ENCODE measurements around the gene RAP2B.
"Not testable (repeated sequence)": the region's sequence is repeated elsewhere in the genome, so short reads cannot be mapped to it uniquely, and the experiment has no call there.

Gene RAP2B

GRCh38 chr3:153171256-153171655 is 9.2 kb downstream of the RAP2B start:
- H3K27ac Mint-ChIP-seq = peak overlapping the region; percentile 55
- peaks cover 51% of the 10 kb centered on the region for H3K4me1 Mint-ChIP-seq
- H3K27me3 Mint-ChIP-seq = no peaks in the 10 kb centered on the region
- no peak overlapping the region for H3K4me3 Mint-ChIP-seq
- peaks cover 2% of the 10 kb centered on the region for H3K36me3 Mint-ChIP-seq
- no peaks in the 10 kb centered on the region for H3K9me3 Mint-ChIP-seq

DNA sequence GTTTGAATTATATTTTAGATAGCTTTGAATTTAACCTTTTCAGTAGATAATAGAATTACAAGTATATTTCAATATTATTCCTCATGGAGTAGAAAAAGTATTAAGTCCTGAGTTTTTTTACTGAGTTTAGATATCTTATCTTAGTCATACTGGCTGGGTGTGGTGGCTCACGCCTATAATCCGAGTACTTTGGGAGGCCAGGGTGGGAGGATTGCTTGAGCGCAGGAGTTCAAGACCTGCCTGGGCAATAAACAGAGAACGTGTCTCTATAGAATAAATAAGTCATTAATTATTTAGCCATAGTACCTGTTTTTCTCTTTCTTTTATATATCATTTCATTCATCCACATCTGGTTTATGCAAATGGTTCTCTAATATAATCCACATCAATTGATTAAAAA is 9.9 kb downstream of the RAP2B start:
- H3K36me3 Mint-ChIP-seq = peaks cover 2% of the 10 kb centered on the region
- no peak overlapping the region for H3K4me3 Mint-ChIP-seq
- peaks cover 44% of the 10 kb centered on the region for H3K4me1 Mint-ChIP-seq
- no peaks in the 10 kb centered on the region for H3K27me3 Mint-ChIP-seq
- no peak overlapping the region for H3K27ac Mint-ChIP-seq
- no peaks in the 10 kb centered on the region for H3K9me3 Mint-ChIP-seq

DNA sequence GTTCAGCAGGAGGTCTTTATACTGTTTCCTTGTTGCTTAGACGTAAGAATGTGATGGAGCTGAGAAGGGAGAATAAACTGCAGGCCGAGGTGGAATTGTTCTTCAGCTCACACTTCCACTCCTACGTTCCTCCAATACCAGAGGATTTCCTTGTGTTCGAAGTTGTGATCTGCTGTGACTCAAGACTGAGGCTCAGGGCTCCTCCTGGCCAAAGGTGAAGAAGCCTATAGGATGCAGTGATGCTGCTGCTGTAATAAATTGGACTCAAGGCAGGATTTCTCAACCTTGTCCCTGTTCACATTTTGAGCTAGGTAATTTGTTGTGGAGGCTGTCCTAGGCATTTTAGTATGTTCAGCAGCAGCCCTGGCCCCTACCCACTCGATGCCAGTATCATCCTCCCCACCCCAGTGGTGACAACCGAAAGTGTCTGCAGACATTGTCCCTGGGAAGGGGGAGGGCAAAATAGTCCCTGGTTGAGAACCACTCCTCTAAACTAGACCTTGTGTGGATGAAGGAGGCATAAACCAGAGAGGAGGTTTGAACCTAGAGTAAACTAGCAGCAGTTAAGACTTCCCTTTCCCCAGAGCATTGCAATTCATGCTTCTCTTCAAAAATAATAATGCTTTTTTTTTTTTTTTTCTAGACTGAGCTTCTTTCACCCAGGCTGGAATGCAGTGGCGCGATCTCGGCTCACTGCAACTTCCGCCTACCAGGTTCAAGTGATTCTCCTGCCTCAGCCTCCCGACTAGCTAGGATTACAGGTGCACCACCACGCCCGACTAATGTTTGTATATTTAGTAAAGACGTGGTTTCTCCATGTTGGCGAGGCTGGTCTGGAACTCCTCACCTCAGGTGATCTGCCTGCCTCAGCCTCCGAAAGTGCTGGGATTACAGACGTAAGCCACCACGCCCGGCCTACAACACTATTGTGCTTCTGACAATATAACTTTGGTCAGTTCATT is 11.1 kb downstream of the RAP2B start:
- H3K4me3 Mint-ChIP-seq = no peak overlapping the region
- no peak overlapping the region for H3K27ac Mint-ChIP-seq
- H3K27me3 Mint-ChIP-seq = no peaks in the 10 kb centered on the region
- peaks cover 2% of the 10 kb centered on the region for H3K36me3 Mint-ChIP-seq
- H3K9me3 Mint-ChIP-seq = no peaks in the 10 kb centered on the region
- peaks cover 33% of the 10 kb centered on the region for H3K4me1 Mint-ChIP-seq

- Mint-ChIP-seq H3K27me3 (no peaks in the 10 kb centered on the region), H3K27ac (no peak overlapping the region), H3K36me3 (peaks cover 2% of the 10 kb centered on the region), H3K9me3 (no peaks in the 10 kb centered on the region), H3K4me3 (no peak overlapping the region), H3K4me1 (peaks cover 26% of the 10 kb centered on the region)
Measured at GRCh38 chr3:153173758-153174516, 11.9 kb downstream of the RAP2B start.

GRCh38 chr3:153176197-153176596 is 14.2 kb downstream of the RAP2B start:
- Mint-ChIP-seq H3K4me3 (no peak overlapping the region), H3K27me3 (no peaks in the 10 kb centered on the region), H3K9me3 (no peaks in the 10 kb centered on the region)

DNA sequence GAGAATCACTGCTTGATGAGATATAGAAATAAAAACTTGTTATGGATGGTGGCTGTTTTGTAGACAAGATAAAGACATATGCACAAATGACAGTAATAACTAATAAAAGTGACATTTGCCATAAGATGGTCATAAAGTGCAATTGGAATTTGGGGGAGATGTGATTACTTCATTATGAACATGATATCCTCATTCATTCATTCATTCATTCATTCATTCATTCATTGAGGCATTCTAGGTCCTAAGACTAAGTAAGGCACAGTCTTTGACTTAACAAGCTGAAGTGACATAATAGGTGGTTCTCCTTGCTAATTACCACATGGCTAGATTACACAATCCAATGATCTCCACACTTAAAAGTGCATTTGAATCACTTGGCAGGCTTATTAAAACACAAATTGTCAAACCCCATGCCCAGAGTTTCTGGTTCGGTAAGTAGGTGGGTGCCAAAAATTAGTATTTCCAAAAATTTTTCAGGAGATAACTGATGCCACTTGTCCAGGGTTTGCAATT is 18.9 kb downstream of the RAP2B start:
- no peak overlapping the region for H3K27ac Mint-ChIP-seq
- no peaks in the 10 kb centered on the region for H3K27me3 Mint-ChIP-seq
- peaks cover 20% of the 10 kb centered on the region for H3K4me1 Mint-ChIP-seq
- H3K9me3 Mint-ChIP-seq = no peaks in the 10 kb centered on the region
- no peak overlapping the region for H3K4me3 Mint-ChIP-seq
- H3K36me3 Mint-ChIP-seq = peaks cover 2% of the 10 kb centered on the region

More at GRCh38 chr3:153176197-153176596, 14.2 kb downstream of the RAP2B start:
- Mint-ChIP-seq H3K27ac (no peak overlapping the region), H3K4me1 (peaks cover 13% of the 10 kb centered on the region), H3K36me3 (no peaks in the 10 kb centered on the region)

GRCh38 chr3:153182501-153183293 is 20.7 kb downstream of the RAP2B start:
- Mint-ChIP-seq H3K4me3 (no peak overlapping the region), H3K27me3 (no peaks in the 10 kb centered on the region), H3K36me3 (peaks cover 2% of the 10 kb centered on the region), H3K27ac (no peak overlapping the region), H3K4me1 (peaks cover 20% of the 10 kb centered on the region), H3K9me3 (no peaks in the 10 kb centered on the region)

DNA sequence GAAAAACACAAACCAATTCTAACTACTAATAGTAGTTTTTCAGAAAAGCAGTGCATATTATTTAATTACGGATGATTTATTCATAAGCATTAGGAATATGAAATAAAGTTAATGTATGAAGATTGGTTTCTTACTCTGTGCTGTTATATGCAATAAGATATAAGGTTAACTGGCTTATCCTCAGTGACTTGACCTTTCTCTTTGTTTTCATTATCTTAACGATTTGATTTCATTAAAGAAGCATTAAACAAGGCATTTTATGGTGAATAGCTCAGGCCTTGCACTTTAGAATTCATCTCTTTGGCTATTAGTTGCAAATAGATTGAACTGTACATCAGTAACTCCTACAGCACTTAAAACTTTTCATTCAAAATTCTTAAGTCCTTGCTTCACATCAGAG is 28.9 kb downstream of the RAP2B start:
- H3K9me3 Mint-ChIP-seq = no peaks in the 10 kb centered on the region
- no peak overlapping the region for H3K4me3 Mint-ChIP-seq
- H3K36me3 Mint-ChIP-seq = no peaks in the 10 kb centered on the region
- H3K27ac Mint-ChIP-seq = no peak overlapping the region
- peaks cover under 1% of the 10 kb centered on the region for H3K4me1 Mint-ChIP-seq
- no peaks in the 10 kb centered on the region for H3K27me3 Mint-ChIP-seq

GRCh38 chr3:153192327-153192726 is 30.3 kb downstream of the RAP2B start:
- H3K27me3 Mint-ChIP-seq = no peaks in the 10 kb centered on the region
- H3K4me3 Mint-ChIP-seq = no peak overlapping the region
- no peaks in the 10 kb centered on the region for H3K36me3 Mint-ChIP-seq
- no peaks in the 10 kb centered on the region for H3K9me3 Mint-ChIP-seq
- no peak overlapping the region for H3K27ac Mint-ChIP-seq
- H3K4me1 Mint-ChIP-seq = no peaks in the 10 kb centered on the region

DNA sequence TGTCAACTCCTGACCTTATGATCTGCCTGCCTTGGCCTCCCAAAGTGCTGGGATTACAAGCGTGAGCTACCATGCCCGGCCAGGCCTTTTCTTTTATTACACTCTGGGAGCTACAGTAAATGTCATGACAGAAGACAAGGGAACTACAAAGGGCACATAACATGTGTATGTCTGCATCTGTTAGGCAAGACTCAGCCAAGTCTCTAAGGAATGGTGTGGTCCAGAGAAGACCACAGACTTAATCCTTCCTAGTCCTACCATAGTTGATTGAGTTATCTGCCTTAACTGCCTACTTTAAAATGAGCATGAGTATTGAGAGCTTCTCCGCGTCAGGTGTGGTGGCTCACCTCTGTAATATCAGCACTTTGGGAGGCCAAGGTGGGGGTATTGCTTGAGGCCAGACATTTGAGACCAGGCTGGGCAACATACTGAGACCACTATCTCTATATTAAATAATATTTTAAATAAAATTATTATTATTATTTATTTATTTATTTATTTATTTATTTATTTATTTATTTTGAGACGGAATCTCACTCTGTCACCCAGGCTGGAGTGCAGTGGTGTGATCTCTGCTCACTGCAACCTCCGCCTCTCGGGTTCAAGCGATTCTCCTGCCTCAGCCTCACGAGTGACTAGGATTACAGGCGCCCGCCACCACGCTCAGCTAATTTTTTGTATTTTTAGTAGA is 31.9 kb downstream of the RAP2B start:
- H3K9me3 Mint-ChIP-seq, H3K27ac Mint-ChIP-seq, H3K27me3 Mint-ChIP-seq, H3K4me3 Mint-ChIP-seq, H3K4me1 Mint-ChIP-seq, H3K36me3 Mint-ChIP-seq: not testable (repeated sequence)

- H3K4me3 Mint-ChIP-seq = no peak overlapping the region
- H3K27me3 Mint-ChIP-seq = no peaks in the 10 kb centered on the region
- H3K4me1 Mint-ChIP-seq = no peaks in the 10 kb centered on the region
- no peak overlapping the region for H3K27ac Mint-ChIP-seq
- H3K36me3 Mint-ChIP-seq = no peaks in the 10 kb centered on the region
- H3K9me3 Mint-ChIP-seq = no peaks in the 10 kb centered on the region
Measured at GRCh38 chr3:153195349-153195879, 33.4 kb downstream of the RAP2B start.

GRCh38 chr3:153209596-153209995 is 47.6 kb downstream of the RAP2B start:
- H3K4me1 Mint-ChIP-seq = peaks cover 55% of the 10 kb centered on the region
- H3K27me3 Mint-ChIP-seq = no peaks in the 10 kb centered on the region
- H3K4me3 Mint-ChIP-seq = peak overlapping the region; percentile 15
- no peaks in the 10 kb centered on the region for H3K36me3 Mint-ChIP-seq
- no peak overlapping the region for H3K27ac Mint-ChIP-seq
- no peaks in the 10 kb centered on the region for H3K9me3 Mint-ChIP-seq

GRCh38 chr3:153210146-153210545 is 48.1 kb downstream of the RAP2B start:
- Mint-ChIP-seq H3K9me3 (no peaks in the 10 kb centered on the region), H3K4me1 (peaks cover 59% of the 10 kb centered on the region), H3K4me3 (peak overlapping the region; percentile 74), H3K36me3 (no peaks in the 10 kb centered on the region), H3K27ac (no peak overlapping the region), H3K27me3 (no peaks in the 10 kb centered on the region)

DNA sequence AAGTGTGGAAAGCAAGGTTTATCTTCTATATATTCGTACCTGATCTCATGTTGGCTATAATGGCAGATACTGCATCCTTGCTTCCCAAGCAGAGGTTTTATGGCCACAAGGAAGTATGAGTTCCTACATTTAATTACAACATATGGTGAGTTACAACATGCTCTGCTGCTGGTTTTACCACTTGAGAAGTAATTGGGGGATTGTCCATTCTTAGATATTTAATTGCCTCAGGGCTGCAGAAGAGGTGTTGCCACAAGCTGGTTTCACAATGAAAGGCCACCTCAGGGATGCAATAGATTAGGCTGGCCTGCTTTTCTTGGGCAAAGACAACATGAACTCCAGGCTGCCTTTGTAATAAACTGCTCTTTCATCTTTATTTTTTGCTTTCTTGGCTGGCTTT is 48.6 kb downstream of the RAP2B start:
- Mint-ChIP-seq H3K9me3 (no peaks in the 10 kb centered on the region), H3K36me3 (no peaks in the 10 kb centered on the region), H3K4me3 (no peak overlapping the region), H3K27ac (no peak overlapping the region), H3K27me3 (no peaks in the 10 kb centered on the region), H3K4me1 (peaks cover 62% of the 10 kb centered on the region)

GRCh38 chr3:153215497-153215896 is 53.5 kb downstream of the RAP2B start:
- H3K4me3 Mint-ChIP-seq = no peak overlapping the region
- H3K27me3 Mint-ChIP-seq = no peaks in the 10 kb centered on the region
- H3K9me3 Mint-ChIP-seq = peaks cover 7% of the 10 kb centered on the region
- no peaks in the 10 kb centered on the region for H3K36me3 Mint-ChIP-seq
- H3K4me1 Mint-ChIP-seq = peaks cover 76% of the 10 kb centered on the region
- no peak overlapping the region for H3K27ac Mint-ChIP-seq
